HG02943 (cell line): ENCODE data around the gene ZNF558.
"Not testable (repeated sequence)": the region's sequence is repeated elsewhere in the genome, so short reads cannot be mapped to it uniquely, and the experiment has no call there.

Source experiments
- ATAC-seq: cut with Tn5 transposase; IDR thresholded peaks from one replicate; pipeline ENCODE4 v1.9.1; 2021; ENCODE audit warnings: mild to moderate bottlenecking, low read depth, moderate library complexity; ENCODE audit not compliant: unreplicated experiment

ZNF558 gene

GRCh38 chr19:8811315-8812172, 20.6 kb downstream of the ZNF558 start:
- ATAC-seq = no peak

GRCh38 chr19:8806661-8807060, 25.4 kb downstream of the ZNF558 start:
- ATAC-seq = no peak

- no peak for ATAC-seq
Measured at GRCh38 chr19:8794823-8795222, 37.3 kb downstream of the ZNF558 start.

GRCh38 chr19:8773587-8773986, 58.5 kb downstream of the ZNF558 start:
- not testable (repeated sequence) for ATAC-seq

GRCh38 chr19:8769265-8769664, 62.8 kb downstream of the ZNF558 start:
- not testable (repeated sequence) for ATAC-seq

GRCh38 chr19:8767257-8767656, 64.8 kb downstream of the ZNF558 start:
- not testable (repeated sequence) for ATAC-seq
